PFSK-1 (cell line): ENCODE results near the gene ARHGEF10L.

Experiments
- FOXP2 ChIP-seq: optimal IDR thresholded peaks from 2 replicates; pipeline ENCODE3; 2011; ENCODE audit warnings: borderline replicate concordance, control low read depth, inconsistent platforms; ENCODE audit not compliant: insufficient read depth; ENCODE audit errors: extremely low read length, extremely low read depth
- POLR2AphosphoS5 ChIP-seq: IDR thresholded peaks from 2 replicates; pipeline ENCODE4 v1.6.1; 2012; ENCODE audit warnings: low read depth, mild to moderate bottlenecking, control low read depth, low read length, moderate library complexity
- REST ChIP-seq, 2 experiments: IDR thresholded peaks; 2 replicates each; pipeline versions ENCODE4 v1.6.1 to v1.8.0; 2011 to 2012; ENCODE audit warnings: low read depth in 2 of 2, low read length in 2 of 2, control low read depth in 1 of 2, inconsistent platforms in 1 of 2, mild to moderate bottlenecking in 1 of 2, moderate library complexity in 1 of 2; ENCODE audit not compliant: insufficient read depth in 1 of 2
- SIN3A ChIP-seq: IDR thresholded peaks from 2 replicates; pipeline ENCODE4 v1.6.1; 2012; ENCODE audit warnings: mild to moderate bottlenecking, low read length, moderate library complexity, borderline replicate concordance; ENCODE audit not compliant: insufficient read depth
- TAF1 ChIP-seq: IDR thresholded peaks from 2 replicates; pipeline ENCODE4 v1.6.1; 2012; ENCODE audit warnings: low read length, control low read depth, borderline replicate concordance; ENCODE audit not compliant: insufficient read depth

The ARHGEF10L gene

GRCh38 chr1:17577907-17578297, 38.4 kb downstream of the ARHGEF10L start:
- TF ChIP-seq FOXP2 (no peak), TAF1 (no peak), SIN3A (no peak)

GRCh38 chr1:17579951-17580939, 40.7 kb downstream of the ARHGEF10L start:
- TF ChIP-seq SIN3A (no peak), FOXP2 (no peak), POLR2AphosphoS5 (no peak), REST (IDR thresholded peaks at IDR 0.05; ENCODE audit: insufficient read depth in 1 of 2, low read depth in 2 of 2, low read length in 2 of 2) (no peak), TAF1 (no peak)

GRCh38 chr1:17581389-17582123, 42.1 kb downstream of the ARHGEF10L start:
- no peak for TF ChIP-seq SIN3A
- no peak for TF ChIP-seq REST (IDR thresholded peaks at IDR 0.05; ENCODE audit: insufficient read depth in 1 of 2, low read depth in 2 of 2, low read length in 2 of 2)
- no peak for TF ChIP-seq TAF1
- no peak for TF ChIP-seq FOXP2
- TF ChIP-seq POLR2AphosphoS5 = no peak

- TF ChIP-seq SIN3A (no peak), POLR2AphosphoS5 (no peak), TAF1 (no peak), FOXP2 (no peak), REST (IDR thresholded peaks at IDR 0.05; ENCODE audit: insufficient read depth in 1 of 2, low read depth in 2 of 2, low read length in 2 of 2) (no peak)
Observed at GRCh38 chr1:17582124-17582774, 42.8 kb downstream of the ARHGEF10L start.

GRCh38 chr1:17584539-17584938, 45.0 kb downstream of the ARHGEF10L start:
- no peak for TF ChIP-seq SIN3A
- no peak for TF ChIP-seq TAF1
- TF ChIP-seq POLR2AphosphoS5 = no peak
- TF ChIP-seq REST (IDR thresholded peaks at IDR 0.05; ENCODE audit: insufficient read depth in 1 of 2, low read depth in 2 of 2, low read length in 2 of 2) = no peak
- TF ChIP-seq FOXP2 = no peak
